Stimulated activated memory B cell treated with anti-CD40 and anti-IgM and Interleukin-4, amounts not matched to agents 10 μg/mL and 1 μg/mL and 100 μg/mL, for 72 hours (primary cell): Measurements from ENCODE around the gene C16orf89.

Experiments used
- ATAC-seq: fragments of 150-1000 bp; cut with Tn5 transposase; 2 replicates; pipeline ENCODE4 v1.10.0; 2021
- H3K27ac Mint-ChIP-seq: one replicate; pipeline ENCODE4 v1.8.0; 2022; ENCODE audit warnings: mild to moderate bottlenecking, mixed read lengths
- H3K27me3 Mint-ChIP-seq: one replicate; pipeline ENCODE4 v1.8.0; 2022; ENCODE audit warnings: mixed read lengths
- H3K36me3 Mint-ChIP-seq: one replicate; pipeline ENCODE4 v1.8.0; 2022; ENCODE audit warnings: mixed read lengths
- H3K4me1 Mint-ChIP-seq: one replicate; pipeline ENCODE4 v1.8.0; 2022; ENCODE audit warnings: mixed read lengths
- H3K4me3 Mint-ChIP-seq: one replicate; pipeline ENCODE4 v1.8.0; 2022; ENCODE audit warnings: mild to moderate bottlenecking, moderate library complexity, mixed read lengths
- H3K9me3 Mint-ChIP-seq: one replicate; pipeline ENCODE4 v1.8.0; 2022; ENCODE audit warnings: mixed read lengths

C16orf89 gene

DNA sequence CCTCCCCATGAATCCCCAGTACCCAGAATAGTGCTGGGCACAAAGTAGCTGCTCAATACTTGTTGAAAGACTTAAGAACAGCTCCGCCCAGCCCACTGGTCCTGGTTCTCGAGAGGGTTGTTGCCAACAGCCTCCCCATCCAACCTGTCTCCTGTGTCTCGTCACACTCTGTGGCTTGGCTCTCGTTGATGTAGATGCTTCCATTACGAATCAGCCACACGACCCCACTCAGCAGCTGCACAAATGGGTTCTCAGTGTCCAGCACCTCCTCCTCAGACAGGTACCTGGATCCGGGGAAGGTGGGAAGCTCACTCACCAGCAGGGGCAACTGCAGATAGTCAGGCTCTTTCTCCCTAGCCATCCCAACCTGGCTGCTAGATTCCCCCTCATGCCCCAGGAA, 34.2 kb downstream of the C16orf89 start:
- peaks cover 30% of the 10 kb centered on the region for H3K4me1 Mint-ChIP-seq
- peaks cover 35% of the 10 kb centered on the region for H3K36me3 Mint-ChIP-seq
- H3K27me3 Mint-ChIP-seq, result no peaks in the 10 kb centered on the region
- H3K9me3 Mint-ChIP-seq, result no peaks in the 10 kb centered on the region
- no peak overlapping the region for H3K27ac Mint-ChIP-seq
- no peak overlapping the region for H3K4me3 Mint-ChIP-seq
- no peak for ATAC-seq

DNA sequence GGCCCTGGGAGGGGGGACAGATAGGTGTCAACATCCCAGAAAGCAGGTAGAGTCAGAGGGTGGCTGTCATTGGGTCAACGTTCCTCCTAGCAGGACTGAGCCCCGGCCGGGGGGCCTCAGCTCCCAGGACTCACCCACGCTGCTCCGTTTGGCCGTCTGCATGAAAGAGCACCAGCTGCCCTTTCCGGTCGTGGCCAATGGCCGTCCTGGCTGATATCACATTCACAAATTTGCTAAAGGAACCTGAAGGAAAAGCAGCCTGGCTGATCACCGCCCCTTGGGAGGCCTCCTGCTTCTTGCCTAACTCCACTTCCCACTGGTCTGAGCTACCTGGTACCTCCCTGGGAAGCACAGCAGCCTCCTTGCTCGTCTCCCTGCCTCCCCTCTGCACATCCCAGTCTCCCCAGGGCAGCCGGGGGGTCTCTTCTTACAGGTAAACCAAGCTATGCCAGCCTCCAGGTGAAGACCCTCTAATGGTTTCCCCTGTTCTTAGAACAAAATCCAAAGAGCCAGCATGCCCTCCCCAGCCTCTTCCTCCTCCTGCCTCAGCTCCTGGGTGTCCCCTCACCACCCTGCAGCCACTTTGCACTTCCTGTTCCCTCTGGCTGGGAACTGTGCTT, 35.4 kb downstream of the C16orf89 start:
- Mint-ChIP-seq H3K9me3 (no peaks in the 10 kb centered on the region), H3K27ac (no peak overlapping the region), H3K36me3 (peaks cover 36% of the 10 kb centered on the region), H3K4me1 (peaks cover 28% of the 10 kb centered on the region), H3K27me3 (no peaks in the 10 kb centered on the region), H3K4me3 (no peak overlapping the region)
- no peak for ATAC-seq

DNA sequence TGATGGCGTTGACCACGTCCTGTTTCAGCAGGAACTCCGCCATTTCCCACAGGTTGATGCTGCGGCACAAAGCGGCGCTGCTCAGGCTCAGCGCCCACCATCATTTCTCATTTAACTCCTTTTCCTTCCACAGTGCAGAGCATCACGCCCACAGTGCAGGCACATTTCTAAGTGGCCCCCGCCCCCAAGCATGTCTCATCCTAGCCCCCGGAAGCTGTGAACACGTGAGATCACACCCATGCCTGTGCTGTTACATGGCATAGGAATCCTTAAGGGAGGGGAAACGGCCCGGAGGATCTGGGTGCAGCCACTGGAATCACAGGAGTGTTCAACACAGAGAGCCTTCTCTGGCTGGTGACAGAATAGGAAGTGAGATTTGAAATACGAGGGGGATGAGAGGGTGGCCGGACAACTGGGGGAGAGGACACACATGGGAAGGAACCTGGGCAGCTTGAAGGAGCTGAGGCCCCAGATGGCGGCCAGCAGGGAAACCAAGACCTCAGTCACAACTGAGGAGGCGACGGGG, 36.7 kb downstream of the C16orf89 start:
- Mint-ChIP-seq H3K36me3 (peaks cover 36% of the 10 kb centered on the region), H3K4me3 (no peak overlapping the region), H3K9me3 (no peaks in the 10 kb centered on the region), H3K27ac (no peak overlapping the region), H3K27me3 (no peaks in the 10 kb centered on the region), H3K4me1 (peaks cover 20% of the 10 kb centered on the region)
- ATAC-seq, result no peak

DNA sequence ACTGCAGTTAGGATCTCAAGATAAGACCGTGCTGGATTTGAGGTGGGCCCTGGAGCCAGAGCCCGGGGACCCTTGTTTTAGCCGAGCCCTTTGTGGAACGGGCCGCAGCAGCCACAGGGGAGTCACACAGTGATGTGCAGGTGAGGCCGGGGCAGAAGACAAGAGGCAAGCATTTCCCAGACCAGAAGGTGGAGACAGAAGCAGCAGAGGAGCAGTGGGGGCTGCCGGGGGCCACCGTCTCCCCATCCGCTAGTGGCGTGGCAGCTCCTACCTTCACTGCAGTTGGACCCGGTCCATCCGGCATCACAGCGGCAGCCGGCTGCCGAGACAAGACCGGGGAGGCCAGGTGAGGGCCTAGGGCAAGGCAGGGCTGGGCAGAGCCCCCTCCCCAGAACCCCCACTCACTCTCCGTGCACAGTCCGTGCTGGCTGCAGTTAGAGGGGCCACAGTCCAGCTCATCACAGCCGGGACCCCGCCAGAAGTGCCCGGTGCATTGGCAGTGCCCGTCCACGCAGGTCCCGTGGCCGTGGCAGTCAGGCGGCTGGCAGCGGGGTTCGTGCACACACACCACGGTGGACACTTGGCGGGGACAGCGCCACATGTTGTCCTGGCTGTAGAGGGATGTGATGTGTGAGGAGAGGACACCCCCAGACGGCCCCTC, 38.1 kb downstream of the C16orf89 start:
- Mint-ChIP-seq H3K9me3 (no peaks in the 10 kb centered on the region), H3K4me1 (peaks cover 13% of the 10 kb centered on the region), H3K4me3 (no peak overlapping the region), H3K36me3 (peaks cover 36% of the 10 kb centered on the region), H3K27me3 (no peaks in the 10 kb centered on the region), H3K27ac (no peak overlapping the region)
- ATAC-seq, result no peak

DNA sequence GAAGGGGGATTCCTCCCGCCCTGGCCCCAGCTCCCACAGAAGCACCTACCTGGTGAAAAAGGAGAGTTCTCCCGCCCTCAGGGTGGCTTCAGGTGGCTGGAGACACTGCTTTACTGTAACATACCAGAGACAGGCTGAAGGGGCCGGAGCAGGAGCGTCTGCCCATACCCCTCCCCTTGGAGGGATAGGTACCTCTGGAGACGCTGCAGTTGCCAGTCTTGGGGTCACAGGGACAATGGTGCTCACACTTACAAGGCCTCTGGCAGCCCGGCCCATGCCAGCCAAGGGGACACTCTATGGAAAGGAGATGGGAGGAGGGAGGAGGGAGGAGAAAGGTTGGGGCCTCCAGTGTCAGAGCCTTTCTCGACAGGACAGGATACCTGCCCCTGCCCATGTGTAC, 38.7 kb downstream of the C16orf89 start:
- no peaks in the 10 kb centered on the region for H3K9me3 Mint-ChIP-seq
- no peak overlapping the region for H3K27ac Mint-ChIP-seq
- H3K4me3 Mint-ChIP-seq, result no peak overlapping the region
- peak; percentile 14 for ATAC-seq
- peaks cover 8% of the 10 kb centered on the region for H3K4me1 Mint-ChIP-seq
- peaks cover 36% of the 10 kb centered on the region for H3K36me3 Mint-ChIP-seq
- no peaks in the 10 kb centered on the region for H3K27me3 Mint-ChIP-seq

DNA sequence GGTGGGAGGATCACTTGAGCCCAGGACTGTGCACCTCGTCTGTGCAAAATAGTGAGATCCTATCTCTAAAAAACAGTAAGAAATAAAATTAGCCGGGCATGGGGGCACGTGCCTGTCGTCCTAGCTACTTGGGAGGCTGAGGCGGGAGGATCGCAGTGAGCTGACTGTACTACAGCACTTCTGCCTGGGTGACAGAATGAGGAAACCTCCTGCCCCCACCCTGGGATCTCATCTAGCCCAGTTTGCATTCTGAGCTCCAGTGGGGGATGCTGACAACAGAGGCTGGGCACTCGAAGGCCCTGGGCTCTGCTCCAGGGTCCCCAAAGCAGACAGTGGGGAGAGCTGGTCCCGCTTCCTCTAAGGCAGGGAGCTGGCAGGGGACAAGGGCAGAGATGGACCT, 39.1 kb downstream of the C16orf89 start:
- Mint-ChIP-seq H3K36me3 (peaks cover 35% of the 10 kb centered on the region), H3K27ac (no peak overlapping the region), H3K4me1 (peaks cover 4% of the 10 kb centered on the region), H3K27me3 (no peaks in the 10 kb centered on the region), H3K4me3 (no peak overlapping the region), H3K9me3 (no peaks in the 10 kb centered on the region)
- peak; percentile 6 for ATAC-seq

DNA sequence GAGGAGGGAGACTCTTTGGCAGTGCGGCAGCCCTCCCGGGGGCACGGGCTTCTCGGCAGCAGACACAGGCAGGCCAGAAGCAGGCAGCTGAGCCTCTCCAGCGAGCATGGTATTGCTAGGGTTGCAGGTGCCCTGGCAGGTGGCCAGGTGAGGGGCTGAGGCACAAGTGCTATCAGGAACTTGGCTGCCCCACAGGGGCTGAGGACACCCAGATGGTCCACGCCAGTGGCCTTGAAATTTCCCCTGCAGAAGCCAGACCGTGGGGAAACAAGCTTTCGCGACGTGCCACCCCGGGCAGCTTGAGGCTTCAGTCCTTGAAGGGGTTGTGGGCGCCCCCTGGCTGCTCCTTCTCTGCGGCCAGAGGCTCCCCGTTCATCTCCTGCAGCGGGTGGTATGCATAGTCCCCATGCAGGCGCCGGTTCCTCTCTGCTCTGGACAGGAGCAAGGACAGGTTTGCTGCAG, 40.6 kb downstream of the C16orf89 start:
- ATAC-seq, result no peak
- no peaks in the 10 kb centered on the region for H3K27me3 Mint-ChIP-seq
- no peaks in the 10 kb centered on the region for H3K9me3 Mint-ChIP-seq
- H3K4me3 Mint-ChIP-seq, result no peak overlapping the region
- H3K4me1 Mint-ChIP-seq, result no peaks in the 10 kb centered on the region
- H3K27ac Mint-ChIP-seq, result no peak overlapping the region
- H3K36me3 Mint-ChIP-seq, result peaks cover 29% of the 10 kb centered on the region

DNA sequence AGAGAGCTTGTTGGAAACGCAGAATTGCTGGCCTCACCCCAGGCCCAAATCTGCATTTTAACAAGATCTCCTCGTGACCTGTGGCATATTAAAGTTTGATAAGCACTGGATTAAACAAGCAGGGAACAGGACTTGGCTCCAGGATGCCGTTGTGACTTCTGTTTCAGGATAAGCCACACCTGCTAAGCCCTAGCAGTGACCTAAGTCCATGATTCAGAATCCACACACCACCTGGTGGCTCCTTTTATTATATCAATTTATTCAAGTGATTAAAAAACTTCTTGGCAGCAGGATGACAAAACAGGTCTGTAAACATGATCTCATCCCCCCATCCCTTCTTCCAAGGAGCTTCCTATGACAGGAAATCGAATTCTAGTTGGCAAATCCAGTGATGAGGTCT, 41.1 kb downstream of the C16orf89 start:
- no peaks in the 10 kb centered on the region for H3K4me1 Mint-ChIP-seq
- ATAC-seq, result no peak
- no peaks in the 10 kb centered on the region for H3K9me3 Mint-ChIP-seq
- no peak overlapping the region for H3K4me3 Mint-ChIP-seq
- H3K36me3 Mint-ChIP-seq, result peaks cover 29% of the 10 kb centered on the region
- no peak overlapping the region for H3K27ac Mint-ChIP-seq
- no peaks in the 10 kb centered on the region for H3K27me3 Mint-ChIP-seq

DNA sequence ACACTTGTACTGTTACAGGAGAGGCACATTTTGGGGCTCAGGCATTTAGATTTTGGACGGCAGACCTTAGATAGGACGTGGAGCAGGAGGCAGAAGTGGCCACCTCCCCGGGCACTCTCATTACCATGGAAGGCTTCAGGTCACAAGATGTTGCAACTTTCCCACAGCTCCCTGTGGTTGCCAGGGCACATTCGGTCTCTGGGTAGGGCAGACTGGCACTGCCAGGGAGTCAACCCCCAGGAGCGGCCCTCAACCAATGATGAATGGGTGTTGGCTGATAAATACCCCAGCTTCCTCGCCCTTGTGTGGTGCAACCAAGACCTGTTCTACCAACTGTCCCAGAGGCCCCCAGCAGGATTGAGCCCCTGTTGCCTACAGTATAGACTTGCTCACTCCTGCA, 43.2 kb downstream of the C16orf89 start:
- H3K4me1 Mint-ChIP-seq, result no peaks in the 10 kb centered on the region
- H3K36me3 Mint-ChIP-seq, result peaks cover 10% of the 10 kb centered on the region
- ATAC-seq, result no peak
- H3K27me3 Mint-ChIP-seq, result no peaks in the 10 kb centered on the region
- H3K4me3 Mint-ChIP-seq, result no peak overlapping the region
- H3K9me3 Mint-ChIP-seq, result no peaks in the 10 kb centered on the region
- no peak overlapping the region for H3K27ac Mint-ChIP-seq

DNA sequence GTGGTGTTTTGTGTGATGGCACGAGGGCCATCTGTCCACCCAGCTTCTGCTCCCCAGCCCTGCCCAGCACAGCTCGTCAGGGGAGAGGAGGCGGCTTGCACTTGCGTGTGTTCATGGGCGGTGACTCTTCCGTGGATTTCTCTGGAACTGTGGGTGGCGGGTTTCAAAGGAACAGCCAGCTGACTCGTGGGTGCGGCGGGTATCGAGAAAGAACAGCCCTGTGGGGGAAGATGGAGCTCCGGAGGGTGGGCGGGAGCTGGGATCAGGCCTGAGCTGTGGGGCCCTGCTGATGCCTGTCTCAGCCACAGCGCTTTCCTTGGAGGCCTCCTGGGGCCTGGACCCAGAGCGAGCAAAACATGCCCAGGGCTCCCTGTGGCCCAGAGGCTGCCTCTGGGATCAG, 45.2 kb downstream of the C16orf89 start:
- no peak overlapping the region for H3K4me3 Mint-ChIP-seq
- H3K27ac Mint-ChIP-seq, result no peak overlapping the region
- ATAC-seq, result no peak
- no peaks in the 10 kb centered on the region for H3K4me1 Mint-ChIP-seq
- no peaks in the 10 kb centered on the region for H3K27me3 Mint-ChIP-seq
- H3K9me3 Mint-ChIP-seq, result no peaks in the 10 kb centered on the region
- H3K36me3 Mint-ChIP-seq, result no peaks in the 10 kb centered on the region

DNA sequence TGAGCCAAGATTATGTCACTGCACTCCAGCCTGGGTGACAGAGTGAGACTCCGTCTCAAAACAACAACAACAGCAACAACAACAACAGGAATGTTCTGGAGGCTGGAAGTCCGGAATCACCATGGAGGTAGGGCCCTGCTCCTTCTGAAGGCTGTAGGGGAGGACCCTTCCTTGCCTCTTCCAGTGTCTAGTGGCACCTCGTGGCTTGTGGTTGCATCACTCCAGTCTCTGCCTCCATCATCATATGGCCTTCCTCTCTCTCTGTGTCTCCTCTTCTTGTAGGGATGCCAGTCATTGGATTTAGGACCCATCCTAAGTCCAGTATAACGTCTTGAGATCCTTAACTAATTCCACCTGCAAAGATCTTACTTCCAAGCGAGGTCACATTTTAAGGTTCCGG, 46.0 kb downstream of the C16orf89 start:
- no peaks in the 10 kb centered on the region for H3K27me3 Mint-ChIP-seq
- no peak for ATAC-seq
- no peaks in the 10 kb centered on the region for H3K4me1 Mint-ChIP-seq
- H3K36me3 Mint-ChIP-seq, result no peaks in the 10 kb centered on the region
- no peak overlapping the region for H3K4me3 Mint-ChIP-seq
- H3K27ac Mint-ChIP-seq, result no peak overlapping the region
- no peaks in the 10 kb centered on the region for H3K9me3 Mint-ChIP-seq

DNA sequence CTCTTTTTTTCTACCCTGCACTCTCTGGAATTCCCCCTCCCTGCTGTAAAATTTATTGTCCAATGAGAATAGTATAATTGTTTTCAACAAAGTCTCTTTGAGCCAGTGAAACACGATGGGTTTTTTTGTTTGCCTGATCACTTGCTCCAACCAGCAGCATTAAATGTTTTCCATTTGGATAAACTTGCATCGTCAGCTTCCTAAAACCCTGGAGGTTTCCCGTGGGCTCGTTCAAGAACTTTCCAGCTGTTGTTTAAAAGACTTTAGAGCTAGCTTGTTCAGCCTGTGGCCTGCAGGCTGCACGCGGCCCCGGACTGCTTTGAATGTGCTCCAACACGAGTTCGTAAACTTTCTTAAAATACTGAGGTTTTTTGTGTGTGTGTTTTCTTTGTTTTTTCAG, 47.0 kb downstream of the C16orf89 start:
- peaks cover 7% of the 10 kb centered on the region for H3K27me3 Mint-ChIP-seq
- H3K4me1 Mint-ChIP-seq, result no peaks in the 10 kb centered on the region
- H3K27ac Mint-ChIP-seq, result no peak overlapping the region
- no peaks in the 10 kb centered on the region for H3K36me3 Mint-ChIP-seq
- ATAC-seq, result no peak
- no peak overlapping the region for H3K4me3 Mint-ChIP-seq
- no peaks in the 10 kb centered on the region for H3K9me3 Mint-ChIP-seq

DNA sequence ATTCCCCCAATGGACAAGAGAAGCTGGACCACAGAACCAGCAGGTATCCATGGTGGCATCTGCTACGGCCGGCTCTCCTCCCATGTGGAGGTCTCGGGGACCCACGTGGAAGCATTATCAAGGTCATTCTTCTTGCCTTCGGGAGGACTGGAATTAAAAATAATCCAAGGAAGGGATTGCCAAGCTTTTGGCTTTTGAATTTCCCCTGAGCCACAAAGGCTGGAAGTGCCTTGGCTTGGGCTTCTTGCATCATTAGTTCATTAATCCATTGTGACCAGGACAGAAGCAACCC, 48.1 kb downstream of the C16orf89 start:
- Mint-ChIP-seq H3K9me3 (no peaks in the 10 kb centered on the region), H3K36me3 (no peaks in the 10 kb centered on the region)

DNA sequence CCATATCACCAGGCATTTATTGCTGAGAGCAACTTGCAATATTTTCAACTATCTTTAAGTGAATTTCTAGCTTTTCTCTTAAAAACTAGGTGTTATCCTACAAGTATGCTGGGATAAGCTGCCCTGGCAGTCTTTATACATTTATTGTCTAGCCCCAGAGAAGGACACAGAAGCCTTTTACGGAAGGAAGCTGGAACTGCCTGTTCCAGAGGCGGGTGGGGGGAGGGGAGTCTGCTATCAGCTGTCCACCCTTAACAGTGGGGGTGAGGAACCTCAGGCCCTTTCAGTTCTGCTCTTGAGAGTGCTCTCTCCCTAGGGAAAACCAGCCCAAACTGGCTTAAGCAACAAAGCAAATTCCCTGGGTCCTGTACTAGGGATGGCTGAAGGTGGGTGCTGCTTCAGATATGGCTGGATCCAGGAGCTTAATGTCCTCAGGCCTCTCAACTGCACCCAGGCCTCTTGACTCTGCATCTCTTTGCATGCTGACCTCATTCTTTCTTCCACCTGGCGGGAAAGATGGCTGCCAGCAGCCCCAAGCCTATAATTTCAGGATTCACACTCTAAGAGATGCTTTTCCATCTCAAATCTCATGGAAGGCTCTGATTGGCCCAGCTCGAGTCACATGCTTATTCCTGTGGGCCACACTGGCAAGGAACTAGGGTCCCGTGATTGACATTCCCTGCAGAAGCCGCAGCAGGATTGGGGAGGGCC, 48.6 kb downstream of the C16orf89 start:
- H3K9me3 Mint-ChIP-seq, result no peaks in the 10 kb centered on the region
- no peak overlapping the region for H3K27ac Mint-ChIP-seq
- no peak for ATAC-seq
- H3K36me3 Mint-ChIP-seq, result no peaks in the 10 kb centered on the region
- H3K4me1 Mint-ChIP-seq, result no peaks in the 10 kb centered on the region
- H3K4me3 Mint-ChIP-seq, result no peak overlapping the region
- peaks cover 11% of the 10 kb centered on the region for H3K27me3 Mint-ChIP-seq

More for the DNA sequence above, 48.1 kb downstream of the C16orf89 start:
- ATAC-seq, result no peak
- H3K27ac Mint-ChIP-seq, result no peak overlapping the region
- H3K4me1 Mint-ChIP-seq, result no peaks in the 10 kb centered on the region
- peaks cover 8% of the 10 kb centered on the region for H3K27me3 Mint-ChIP-seq
- H3K4me3 Mint-ChIP-seq, result no peak overlapping the region

DNA sequence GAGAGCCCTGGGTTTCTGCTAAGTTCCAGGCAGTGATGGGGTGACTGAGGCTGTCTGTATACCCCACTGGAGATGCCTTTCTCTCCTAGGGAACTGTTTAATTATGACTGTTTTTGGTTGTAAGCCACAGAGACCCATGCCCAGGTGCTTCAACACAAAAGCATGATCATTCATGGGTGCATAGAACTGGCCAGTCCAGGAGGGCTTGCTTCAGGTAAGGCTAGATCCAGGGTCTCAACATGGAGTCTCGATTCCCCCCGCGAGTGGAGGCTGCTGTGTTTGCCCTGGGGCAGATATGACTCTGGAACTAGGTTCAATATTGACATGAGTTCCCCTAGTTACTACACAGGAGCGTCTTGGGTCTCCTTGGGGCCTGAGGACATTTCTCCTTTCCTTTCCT, 49.9 kb downstream of the C16orf89 start:
- no peak for ATAC-seq
- H3K27ac Mint-ChIP-seq, result no peak overlapping the region
- peaks cover 22% of the 10 kb centered on the region for H3K27me3 Mint-ChIP-seq
- no peaks in the 10 kb centered on the region for H3K9me3 Mint-ChIP-seq
- no peaks in the 10 kb centered on the region for H3K36me3 Mint-ChIP-seq
- no peak overlapping the region for H3K4me3 Mint-ChIP-seq
- no peaks in the 10 kb centered on the region for H3K4me1 Mint-ChIP-seq

DNA sequence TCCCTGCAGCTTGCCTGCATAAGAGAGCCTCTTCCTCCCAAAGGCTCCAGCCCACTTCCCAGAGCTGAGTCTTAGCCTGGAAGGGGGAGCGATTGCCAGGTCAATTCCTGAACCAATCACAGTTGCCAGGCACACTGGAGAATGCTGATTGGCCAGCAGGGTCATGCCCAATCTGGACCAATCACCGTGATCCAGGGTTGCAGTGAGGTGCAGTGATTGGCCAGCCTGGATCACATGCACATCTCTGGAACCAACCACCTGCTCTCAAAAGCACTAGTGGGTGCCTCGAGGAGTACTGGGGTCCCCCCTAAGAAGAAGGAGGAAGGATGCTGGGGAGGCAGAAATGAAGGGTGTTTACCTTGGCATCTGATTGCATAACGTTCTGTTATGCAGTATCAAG, 50.4 kb downstream of the C16orf89 start:
- no peaks in the 10 kb centered on the region for H3K9me3 Mint-ChIP-seq
- H3K27ac Mint-ChIP-seq, result no peak overlapping the region
- H3K4me3 Mint-ChIP-seq, result no peak overlapping the region
- no peaks in the 10 kb centered on the region for H3K36me3 Mint-ChIP-seq
- H3K4me1 Mint-ChIP-seq, result no peaks in the 10 kb centered on the region
- peaks cover 28% of the 10 kb centered on the region for H3K27me3 Mint-ChIP-seq
- no peak for ATAC-seq
